K562 treated with DMSO at 1 percent for 48 hours (cell line): Measurements from ENCODE around the gene IFI44. TPM values are rescaled to one million over a fixed set of nuclear protein-coding genes. Genes with fewer than 3 reads are reported as not detected.

Experiments
- total RNA-seq: library from RNA; unstranded; fragments of 300-600 nt; gene quantifications from 2 replicates; pipeline ENCODE4 v1.2.3, GENCODE V29; 2022; ENCODE audit warnings: low replicate concordance; ENCODE audit errors: extremely low read depth

Gene IFI44
- total RNA-seq = not detected in 2 replicates

GRCh38 chr1:78649628-78650027, at the start of gene IFI44:
IFI44 (plus strand) TSS chr1:78649831; CDS start chr1:78650196, 365 bp downstream.

DNA sequence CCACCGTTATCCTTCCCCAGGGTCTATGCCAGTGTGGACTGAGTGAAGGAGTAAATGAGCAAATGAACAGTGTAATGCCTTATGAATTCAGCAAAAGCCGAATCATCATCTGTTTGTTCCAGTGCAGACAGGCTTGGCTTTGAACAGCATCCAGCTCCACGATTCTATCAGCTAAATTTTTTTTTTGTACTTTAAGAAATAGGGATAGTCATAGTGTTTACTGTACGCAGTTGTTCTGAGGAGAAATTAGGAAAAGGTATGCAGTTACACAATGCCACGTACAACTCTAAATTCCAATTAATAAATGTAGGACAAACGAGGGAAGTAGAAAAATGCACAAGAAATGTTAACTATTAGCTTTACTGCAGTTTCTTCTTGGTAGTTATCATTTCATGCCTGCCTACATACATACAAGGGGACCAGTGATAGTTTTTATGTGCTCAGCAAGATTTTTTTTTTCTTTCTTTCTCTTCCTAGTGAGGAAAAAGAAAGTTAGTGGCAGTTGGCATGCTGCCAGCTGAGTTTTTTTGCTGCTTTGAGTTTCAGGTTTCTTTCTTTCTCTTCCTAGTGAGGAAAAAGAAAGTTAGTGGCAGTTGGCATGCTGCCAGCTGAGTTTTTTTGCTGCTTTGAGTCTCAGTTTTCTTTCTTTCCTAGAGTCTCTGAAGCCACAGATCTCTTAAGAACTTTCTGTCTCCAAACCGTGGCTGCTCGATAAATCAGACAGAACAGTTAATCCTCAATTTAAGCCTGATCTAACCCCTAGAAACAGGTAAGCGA, 29.6 kb upstream of the IFI44 start, which contains the start of gene IFI44L:
Gene IFI44L (plus strand): TSS at position 646 of the 777 bp plus-strand sequence. CDS start 7,468 bp downstream, outside the sequence.

Other genes starting within 250 kb of the IFI44 start
- not detected in 2 replicates for gene PTGFR, start 158.9 kb upstream of the IFI44 start, total RNA-seq
- not detected in 2 replicates for gene IFI44L, start 29.4 kb upstream of the IFI44 start, total RNA-seq